Tibial nerve (tissue), 4 donors: ENCODE results near the gene TDG.

Experiments
- EP300 ChIP-seq, 2 donors: sonication (generic); formaldehyde crosslinking; IDR thresholded peaks; one replicate each; pipeline ENCODE4 v1.6.1; 2017; ENCODE audit warnings: antibody characterized with exemption in 2 of 2, mild to moderate bottlenecking in 1 of 2
- POLR2A ChIP-seq, 2 donors: fragments of 450-650 bp; IDR thresholded peaks; one replicate each; pipeline ENCODE4 v1.6.1; 2017; ENCODE audit warnings: antibody characterized with exemption in 2 of 2, mild to moderate bottlenecking in 2 of 2, moderate library complexity in 2 of 2
- TF ChIP-seq, protein P1 (sequence below), 5 experiments: fragments of 200-600 bp in 3 of 5; fragments of 450-650 bp in 2 of 5; sonication (generic) in 3 of 5; IDR thresholded peaks; one replicate each; pipeline ENCODE4 v1.5.1; 2016 to 2019; ENCODE audit warnings: antibody characterized with exemption in 5 of 5, mild to moderate bottlenecking in 3 of 5, moderate library complexity in 2 of 5

DNA sequence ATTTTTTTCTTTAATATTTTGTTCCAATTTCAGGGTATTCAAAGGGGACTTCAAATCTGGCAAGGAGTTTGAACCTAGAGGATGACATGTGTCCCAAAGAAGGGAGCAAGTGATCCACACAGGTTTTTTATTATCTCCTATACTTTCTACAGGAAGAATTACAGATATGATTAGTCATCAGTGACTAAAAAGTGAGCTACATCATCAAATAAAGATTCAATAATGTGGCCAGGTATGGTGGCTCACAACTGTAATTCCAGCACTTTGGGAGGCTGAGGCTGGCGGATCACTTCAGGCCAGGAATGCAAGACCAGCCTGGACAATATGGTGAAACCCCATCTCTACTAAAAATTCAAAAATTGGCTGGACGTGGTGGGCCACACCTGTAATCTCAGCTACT, 60.1 kb downstream of the TDG start:
- TF ChIP-seq, protein P1, sequence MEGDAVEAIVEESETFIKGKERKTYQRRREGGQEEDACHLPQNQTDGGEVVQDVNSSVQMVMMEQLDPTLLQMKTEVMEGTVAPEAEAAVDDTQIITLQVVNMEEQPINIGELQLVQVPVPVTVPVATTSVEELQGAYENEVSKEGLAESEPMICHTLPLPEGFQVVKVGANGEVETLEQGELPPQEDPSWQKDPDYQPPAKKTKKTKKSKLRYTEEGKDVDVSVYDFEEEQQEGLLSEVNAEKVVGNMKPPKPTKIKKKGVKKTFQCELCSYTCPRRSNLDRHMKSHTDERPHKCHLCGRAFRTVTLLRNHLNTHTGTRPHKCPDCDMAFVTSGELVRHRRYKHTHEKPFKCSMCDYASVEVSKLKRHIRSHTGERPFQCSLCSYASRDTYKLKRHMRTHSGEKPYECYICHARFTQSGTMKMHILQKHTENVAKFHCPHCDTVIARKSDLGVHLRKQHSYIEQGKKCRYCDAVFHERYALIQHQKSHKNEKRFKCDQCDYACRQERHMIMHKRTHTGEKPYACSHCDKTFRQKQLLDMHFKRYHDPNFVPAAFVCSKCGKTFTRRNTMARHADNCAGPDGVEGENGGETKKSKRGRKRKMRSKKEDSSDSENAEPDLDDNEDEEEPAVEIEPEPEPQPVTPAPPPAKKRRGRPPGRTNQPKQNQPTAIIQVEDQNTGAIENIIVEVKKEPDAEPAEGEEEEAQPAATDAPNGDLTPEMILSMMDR (IDR thresholded peaks at IDR 0.05): no peak
- TF ChIP-seq POLR2A (IDR thresholded peaks at IDR 0.05) (no peak), EP300 (IDR thresholded peaks at IDR 0.05) (no peak)
